ENCODE measurements around the gene ITGB8.

DNA sequence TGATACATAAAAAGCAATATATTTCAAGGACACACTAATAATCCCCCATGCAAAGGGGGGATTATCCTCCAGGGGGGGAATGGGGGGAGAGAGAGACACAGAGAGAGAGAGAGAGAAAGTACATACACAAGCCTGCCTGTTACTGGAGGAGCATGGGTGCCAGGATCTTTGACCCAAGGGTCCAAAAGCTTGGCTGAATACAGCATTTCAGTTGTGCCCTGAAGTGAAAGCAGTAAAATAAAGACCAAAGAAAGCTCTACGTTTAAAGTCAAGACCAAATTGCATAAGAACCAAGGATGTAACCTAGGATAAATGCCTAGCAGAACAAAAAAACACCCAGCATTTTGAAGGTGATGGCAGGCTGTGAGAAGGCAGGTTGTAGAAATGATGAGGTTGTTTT lies 27.8 kb upstream of the ITGB8 start:
- TF ChIP-seq, protein P1, sequence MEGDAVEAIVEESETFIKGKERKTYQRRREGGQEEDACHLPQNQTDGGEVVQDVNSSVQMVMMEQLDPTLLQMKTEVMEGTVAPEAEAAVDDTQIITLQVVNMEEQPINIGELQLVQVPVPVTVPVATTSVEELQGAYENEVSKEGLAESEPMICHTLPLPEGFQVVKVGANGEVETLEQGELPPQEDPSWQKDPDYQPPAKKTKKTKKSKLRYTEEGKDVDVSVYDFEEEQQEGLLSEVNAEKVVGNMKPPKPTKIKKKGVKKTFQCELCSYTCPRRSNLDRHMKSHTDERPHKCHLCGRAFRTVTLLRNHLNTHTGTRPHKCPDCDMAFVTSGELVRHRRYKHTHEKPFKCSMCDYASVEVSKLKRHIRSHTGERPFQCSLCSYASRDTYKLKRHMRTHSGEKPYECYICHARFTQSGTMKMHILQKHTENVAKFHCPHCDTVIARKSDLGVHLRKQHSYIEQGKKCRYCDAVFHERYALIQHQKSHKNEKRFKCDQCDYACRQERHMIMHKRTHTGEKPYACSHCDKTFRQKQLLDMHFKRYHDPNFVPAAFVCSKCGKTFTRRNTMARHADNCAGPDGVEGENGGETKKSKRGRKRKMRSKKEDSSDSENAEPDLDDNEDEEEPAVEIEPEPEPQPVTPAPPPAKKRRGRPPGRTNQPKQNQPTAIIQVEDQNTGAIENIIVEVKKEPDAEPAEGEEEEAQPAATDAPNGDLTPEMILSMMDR (IDR thresholded peaks at IDR 0.05) = no peak
- TF ChIP-seq POLR2A (IDR thresholded peaks at IDR 0.05) = no peak
- TF ChIP-seq POLR2AphosphoS5 (IDR thresholded peaks at IDR 0.05) = no peak

Measured in suprapubic skin (tissue), 4 donors.